SU-DHL-6 (cell line): ENCODE results near the gene CECR2.

ENCODE experiments used
- H2AFZ ChIP-seq: fragments of 200-600 bp; sonication (generic); 2 replicates; pipeline ENCODE4 v1.6.1; 2014; ENCODE audit warnings: low read depth, mild to moderate bottlenecking, moderate library complexity, mixed read lengths, antibody characterized with exemption, low read length; ENCODE audit not compliant: severe bottlenecking
- H3F3A ChIP-seq: fragments of 200-600 bp; shearing (Covaris generic); 2 replicates; pipeline ENCODE4 v1.6.0; 2016; ENCODE audit warnings: antibody characterized with exemption, mild to moderate bottlenecking; ENCODE audit not compliant: insufficient read depth
- H3K27ac ChIP-seq: fragments of 200-600 bp; sonication (generic); 2 replicates; pipeline ENCODE4 v1.5.1; 2016; ENCODE audit warnings: low read depth, mild to moderate bottlenecking, low read length, moderate library complexity, mixed read lengths
- H3K27me3 ChIP-seq: fragments of 200-600 bp; sonication (generic), shearing (Covaris generic); 2 replicates; pipeline ENCODE4 v1.6.0; 2014; ENCODE audit warnings: mild to moderate bottlenecking, low read length
- H3K36me3 ChIP-seq: fragments of 200-600 bp; sonication (generic); 2 replicates; pipeline ENCODE4 v1.6.1; 2014; ENCODE audit warnings: mild to moderate bottlenecking, low read length, mixed read lengths
- H3K4me2 ChIP-seq: fragments of 300-600, 200-600 bp; shearing (Covaris generic), sonication (generic); 2 replicates; pipeline ENCODE4 v1.6.0; 2014; ENCODE audit warnings: low read length, low read depth, mild to moderate bottlenecking; ENCODE audit not compliant: poor library complexity, severe bottlenecking
- H3K4me3 ChIP-seq: fragments of 200-600 bp; sonication (generic); 2 replicates; pipeline ENCODE4 v1.5.1; 2014; ENCODE audit warnings: antibody characterized with exemption, low read length, mild to moderate bottlenecking, mixed read lengths; ENCODE audit not compliant: insufficient read depth, poor library complexity, severe bottlenecking
- H3K79me2 ChIP-seq: fragments of 200-600 bp; sonication (generic); 2 replicates; pipeline ENCODE4 v1.6.1; 2014; ENCODE audit warnings: mild to moderate bottlenecking, low read length, moderate library complexity; ENCODE audit not compliant: insufficient read depth
- H3K9ac ChIP-seq: fragments of 200-600 bp; sonication (generic); 2 replicates; pipeline ENCODE4 v1.7.0; 2014; ENCODE audit warnings: mild to moderate bottlenecking, low read length
- H3K9me2 ChIP-seq: fragments of 200-600 bp; sonication (generic); replicated peaks from 2 replicates; pipeline ENCODE4 v1.6.1; 2014; ENCODE audit warnings: low read length; ENCODE audit not compliant: insufficient read depth
- H3K9me3 ChIP-seq: fragments of 200-600 bp; sonication (generic); 2 replicates; pipeline ENCODE4 v1.6.1; 2014; ENCODE audit warnings: low read length, mixed read lengths; ENCODE audit not compliant: insufficient read depth
- H4K20me1 ChIP-seq: fragments of 200-600 bp; sonication (generic); 2 replicates; pipeline ENCODE4 v1.6.1; 2014; ENCODE audit warnings: low read depth, mild to moderate bottlenecking, antibody characterized with exemption, low read length, moderate library complexity, mixed read lengths
- CTCF ChIP-seq: fragments of 200-600 bp; sonication (generic); IDR thresholded peaks from one replicate; pipeline ENCODE4 v1.5.1; 2017; ENCODE audit warnings: antibody characterized with exemption, mild to moderate bottlenecking, low read length, moderate library complexity; ENCODE audit not compliant: insufficient read depth, poor library complexity, severe bottlenecking
- EZH2phosphoT487 ChIP-seq: fragments of 200-600 bp; sonication (generic), shearing (Covaris generic); conservative IDR thresholded peaks from 2 replicates; pipeline ENCODE4 v1.6.1; 2018; ENCODE audit warnings: mild to moderate bottlenecking, antibody characterized with exemption, low read length, moderate library complexity, mixed read lengths

Gene CECR2

GRCh38 chr22:17369439-17370025 lies at the start of gene CECR2:
TSS of gene CECR2 (plus strand) at chr22:17369460. CDS start at chr22:17369784, 324 bp downstream.
- no peak within 1 kb of the TSS for H3K4me3 ChIP-seq
- no peaks in the 10 kb centered on the region for H3K79me2 ChIP-seq
- TF ChIP-seq CTCF (no peak), EZH2phosphoT487 (no peak)
- no peaks in the 10 kb centered on the region for H3K36me3 ChIP-seq
- H3K27ac ChIP-seq = no peak within 1 kb of the TSS
- H3F3A ChIP-seq = no peaks in the 10 kb centered on the region
- H3K9me2 ChIP-seq = no peaks in the 10 kb centered on the region
- H2AFZ ChIP-seq = no peak within 1 kb of the TSS
- no peak within 1 kb of the TSS for H3K9ac ChIP-seq
- peak within 1 kb of the TSS; percentile 15 for H3K4me2 ChIP-seq
- no peaks in the 10 kb centered on the region for H4K20me1 ChIP-seq
- no peaks in the 10 kb centered on the region for H3K9me3 ChIP-seq
- no peaks in the 10 kb centered on the region for H3K27me3 ChIP-seq

GRCh38 chr22:17319546-17319945 lies 49.7 kb upstream of the CECR2 start:
- Histone ChIP-seq H3K9me2 (no peaks in the 10 kb centered on the region), H3K4me3 (no peak overlapping the region), H3K36me3 (no peaks in the 10 kb centered on the region), H3K9ac (no peak overlapping the region), H3K27ac (no peak overlapping the region), H4K20me1 (no peaks in the 10 kb centered on the region), H3K4me2 (no peak overlapping the region), H3K27me3 (no peaks in the 10 kb centered on the region), H3K9me3 (no peaks in the 10 kb centered on the region), H2AFZ (no peak overlapping the region), H3K79me2 (no peaks in the 10 kb centered on the region), H3F3A (no peaks in the 10 kb centered on the region)
- TF ChIP-seq EZH2phosphoT487 (no peak), CTCF (no peak)

- Histone ChIP-seq H3K9ac (no peak overlapping the region), H3K79me2 (no peaks in the 10 kb centered on the region), H3K9me2 (no peaks in the 10 kb centered on the region), H3F3A (no peaks in the 10 kb centered on the region), H3K9me3 (no peaks in the 10 kb centered on the region), H2AFZ (no peak overlapping the region), H3K27ac (no peak overlapping the region), H3K27me3 (no peaks in the 10 kb centered on the region), H3K4me3 (no peak overlapping the region), H3K4me2 (no peak overlapping the region), H4K20me1 (no peaks in the 10 kb centered on the region), H3K36me3 (no peaks in the 10 kb centered on the region)
- TF ChIP-seq EZH2phosphoT487 = no peak
- no peak for TF ChIP-seq CTCF
These were observed 46.7 kb upstream of the CECR2 start for GRCh38 chr22:17322511-17322910.
